Measurements from ENCODE around the gene FCMR. TPM values are rescaled to one million over a fixed set of nuclear protein-coding genes. Genes with fewer than 3 reads are reported as not detected.

Gene FCMR
- total and polyA plus RNA-seq, 4 donors, result 0.70 to 3.6 (median 1.7) TPM

GRCh38 chr1:206900149-206900548, 21.6 kb downstream of the FCMR start:
- 82% methylated on average over 7 of the region's 7 CpGs for WGBS
- TF ChIP-seq HNF4A (conservative IDR thresholded peaks at IDR 0.05) (no peak), YY1 (IDR thresholded peaks at IDR 0.05) (no peak), JUND (IDR thresholded peaks at IDR 0.05) (no peak)

GRCh38 chr1:206899717-206900116, 22.0 kb downstream of the FCMR start:
- H3K27me3 ChIP-seq (ENCODE audit: control insufficient read depth in 4 of 4, insufficient read depth in 4 of 4, low read length in 3 of 4), result no peaks in the 10 kb centered on the region
- TF ChIP-seq HNF4A (conservative IDR thresholded peaks at IDR 0.05) (no peak), JUND (IDR thresholded peaks at IDR 0.05) (no peak), NR2F2 (IDR thresholded peaks at IDR 0.05) (no peak), CTCF (IDR thresholded peaks at IDR 0.05; ENCODE audit: low read depth, low read length, missing input control) (no peak), RXRA (IDR thresholded peaks at IDR 0.05) (no peak), FOXA2 (IDR thresholded peaks at IDR 0.05) (no peak), MAX (IDR thresholded peaks at IDR 0.05) (no peak), TAF1 (conservative IDR thresholded peaks at IDR 0.05) (no peak), GABPA (IDR thresholded peaks at IDR 0.05 in 1 of 2, conservative IDR thresholded peaks at IDR 0.05 in 1 of 2) (no peak), HNF4G (IDR thresholded peaks at IDR 0.05) (no peak), SP1 (IDR thresholded peaks at IDR 0.05) (no peak), YY1 (IDR thresholded peaks at IDR 0.05) (no peak), ATF3 (IDR thresholded peaks at IDR 0.05) (no peak), REST (IDR thresholded peaks at IDR 0.05) (no peak), FOXA1 (IDR thresholded peaks at IDR 0.05) (no peak), ZBTB33 (IDR thresholded peaks at IDR 0.05) (no peak), EGR1 (IDR thresholded peaks at IDR 0.05; ENCODE audit: low read depth in 2 of 2) (no peak), RAD21 (IDR thresholded peaks at IDR 0.05) (no peak)
- H3K9me3 ChIP-seq (ENCODE audit: control insufficient read depth in 4 of 4, low read length in 3 of 4), result no peaks in the 10 kb centered on the region
- 71% methylated on average over 5 of the region's 5 CpGs for WGBS
- H3K27ac ChIP-seq (ENCODE audit: low read depth in 1 of 2, low read length in 2 of 2), result no peak overlapping the region
- H3K4me1 ChIP-seq (ENCODE audit: control insufficient read depth in 4 of 4, insufficient read depth in 4 of 4, low read length in 3 of 4), result peaks cover 0 to 4% (median 0%) of the 10 kb centered on the region in 4 donors
- no peaks in the 10 kb centered on the region for H3K36me3 ChIP-seq (ENCODE audit: control insufficient read depth in 4 of 4, insufficient read depth in 3 of 4, low read depth in 1 of 4, low read length in 3 of 4)
- DNase-seq (ENCODE audit: low spot score), result no peak
- no peak overlapping the region for H3K9ac ChIP-seq (ENCODE audit: low read depth in 1 of 2, low read length in 2 of 2)
- no peak overlapping the region for H3K4me3 ChIP-seq (ENCODE audit: low read depth in 1 of 3, low read length in 3 of 3)

More at GRCh38 chr1:206900149-206900548, 21.6 kb downstream of the FCMR start:
- H3K9ac ChIP-seq (ENCODE audit: low read depth in 1 of 2, low read length in 2 of 2), result no peak overlapping the region
- H3K4me1 ChIP-seq (ENCODE audit: control insufficient read depth in 4 of 4, insufficient read depth in 4 of 4, low read length in 3 of 4), result peaks cover 0 to 4% (median 0%) of the 10 kb centered on the region in 4 donors
- DNase-seq (ENCODE audit: low spot score), result no peak
- H3K4me3 ChIP-seq (ENCODE audit: low read depth in 1 of 3, low read length in 3 of 3), result no peak overlapping the region
- no peaks in the 10 kb centered on the region for H3K9me3 ChIP-seq (ENCODE audit: control insufficient read depth in 4 of 4, low read length in 3 of 4)
- no peak overlapping the region for H3K27ac ChIP-seq (ENCODE audit: low read depth in 1 of 2, low read length in 2 of 2)
- H3K27me3 ChIP-seq (ENCODE audit: control insufficient read depth in 4 of 4, insufficient read depth in 4 of 4, low read length in 3 of 4), result no peaks in the 10 kb centered on the region
- no peaks in the 10 kb centered on the region for H3K36me3 ChIP-seq (ENCODE audit: control insufficient read depth in 4 of 4, insufficient read depth in 3 of 4, low read depth in 1 of 4, low read length in 3 of 4)

Measured in liver (tissue), 9 donors.